Measurements from ENCODE around the gene DCBLD1. TPM values are rescaled to one million over a fixed set of nuclear protein-coding genes. Genes with fewer than 3 reads are reported as not detected.

The DCBLD1 gene
- total and polyA plus RNA-seq, 9 of the 15 experiments (the other 6 are each of a cell fraction or from before 2014, with no cell fraction given) = 0.80 to 8.5 (median 6.8) TPM

DNA sequence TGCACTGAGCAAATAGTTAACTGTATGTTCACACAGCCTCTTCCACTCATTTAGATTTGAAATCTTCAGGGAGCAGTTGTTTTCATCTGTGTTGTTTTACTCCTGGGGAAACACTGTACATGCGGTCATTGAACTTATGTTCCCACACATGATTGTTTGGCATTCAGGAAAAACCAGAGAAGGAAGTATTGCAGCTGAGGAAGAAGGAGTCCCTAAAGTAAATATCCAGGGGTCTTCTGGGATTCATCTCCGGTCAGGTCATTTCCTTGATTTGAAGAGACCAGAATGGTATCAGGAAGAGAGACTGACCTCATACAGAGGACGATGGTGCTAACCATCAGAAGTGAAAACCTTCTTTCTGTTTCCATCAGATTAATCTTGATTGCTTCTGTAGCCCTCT is 52.5 kb downstream of the DCBLD1 start (continued):
- TF ChIP-seq, protein P1, sequence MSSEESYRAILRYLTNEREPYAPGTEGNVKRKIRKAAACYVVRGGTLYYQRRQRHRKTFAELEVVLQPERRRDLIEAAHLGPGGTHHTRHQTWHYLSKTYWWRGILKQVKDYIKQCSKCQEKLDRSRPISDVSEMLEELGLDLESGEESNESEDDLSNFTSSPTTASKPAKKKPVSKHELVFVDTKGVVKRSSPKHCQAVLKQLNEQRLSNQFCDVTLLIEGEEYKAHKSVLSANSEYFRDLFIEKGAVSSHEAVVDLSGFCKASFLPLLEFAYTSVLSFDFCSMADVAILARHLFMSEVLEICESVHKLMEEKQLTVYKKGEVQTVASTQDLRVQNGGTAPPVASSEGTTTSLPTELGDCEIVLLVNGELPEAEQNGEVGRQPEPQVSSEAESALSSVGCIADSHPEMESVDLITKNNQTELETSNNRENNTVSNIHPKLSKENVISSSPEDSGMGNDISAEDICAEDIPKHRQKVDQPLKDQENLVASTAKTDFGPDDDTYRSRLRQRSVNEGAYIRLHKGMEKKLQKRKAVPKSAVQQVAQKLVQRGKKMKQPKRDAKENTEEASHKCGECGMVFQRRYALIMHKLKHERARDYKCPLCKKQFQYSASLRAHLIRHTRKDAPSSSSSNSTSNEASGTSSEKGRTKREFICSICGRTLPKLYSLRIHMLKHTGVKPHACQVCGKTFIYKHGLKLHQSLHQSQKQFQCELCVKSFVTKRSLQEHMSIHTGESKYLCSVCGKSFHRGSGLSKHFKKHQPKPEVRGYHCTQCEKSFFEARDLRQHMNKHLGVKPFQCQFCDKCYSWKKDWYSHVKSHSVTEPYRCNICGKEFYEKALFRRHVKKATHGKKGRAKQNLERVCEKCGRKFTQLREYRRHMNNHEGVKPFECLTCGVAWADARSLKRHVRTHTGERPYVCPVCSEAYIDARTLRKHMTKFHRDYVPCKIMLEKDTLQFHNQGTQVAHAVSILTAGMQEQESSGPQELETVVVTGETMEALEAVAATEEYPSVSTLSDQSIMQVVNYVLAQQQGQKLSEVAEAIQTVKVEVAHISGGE (CRISPR knock-in tag; IDR thresholded peaks at IDR 0.05) = no peak
- no peak for TF ChIP-seq ZNF717 (CRISPR knock-in tag; IDR thresholded peaks at IDR 0.05)
- TF ChIP-seq PHB (CRISPR knock-in tag; IDR thresholded peaks at IDR 0.05) = no peak
- TF ChIP-seq BCOR (IDR thresholded peaks at IDR 0.05) = no peak
- TF ChIP-seq, protein P2, sequence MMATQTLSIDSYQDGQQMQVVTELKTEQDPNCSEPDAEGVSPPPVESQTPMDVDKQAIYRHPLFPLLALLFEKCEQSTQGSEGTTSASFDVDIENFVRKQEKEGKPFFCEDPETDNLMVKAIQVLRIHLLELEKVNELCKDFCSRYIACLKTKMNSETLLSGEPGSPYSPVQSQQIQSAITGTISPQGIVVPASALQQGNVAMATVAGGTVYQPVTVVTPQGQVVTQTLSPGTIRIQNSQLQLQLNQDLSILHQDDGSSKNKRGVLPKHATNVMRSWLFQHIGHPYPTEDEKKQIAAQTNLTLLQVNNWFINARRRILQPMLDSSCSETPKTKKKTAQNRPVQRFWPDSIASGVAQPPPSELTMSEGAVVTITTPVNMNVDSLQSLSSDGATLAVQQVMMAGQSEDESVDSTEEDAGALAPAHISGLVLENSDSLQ (IDR thresholded peaks at IDR 0.05) = no peak
- TF ChIP-seq, protein P3, sequence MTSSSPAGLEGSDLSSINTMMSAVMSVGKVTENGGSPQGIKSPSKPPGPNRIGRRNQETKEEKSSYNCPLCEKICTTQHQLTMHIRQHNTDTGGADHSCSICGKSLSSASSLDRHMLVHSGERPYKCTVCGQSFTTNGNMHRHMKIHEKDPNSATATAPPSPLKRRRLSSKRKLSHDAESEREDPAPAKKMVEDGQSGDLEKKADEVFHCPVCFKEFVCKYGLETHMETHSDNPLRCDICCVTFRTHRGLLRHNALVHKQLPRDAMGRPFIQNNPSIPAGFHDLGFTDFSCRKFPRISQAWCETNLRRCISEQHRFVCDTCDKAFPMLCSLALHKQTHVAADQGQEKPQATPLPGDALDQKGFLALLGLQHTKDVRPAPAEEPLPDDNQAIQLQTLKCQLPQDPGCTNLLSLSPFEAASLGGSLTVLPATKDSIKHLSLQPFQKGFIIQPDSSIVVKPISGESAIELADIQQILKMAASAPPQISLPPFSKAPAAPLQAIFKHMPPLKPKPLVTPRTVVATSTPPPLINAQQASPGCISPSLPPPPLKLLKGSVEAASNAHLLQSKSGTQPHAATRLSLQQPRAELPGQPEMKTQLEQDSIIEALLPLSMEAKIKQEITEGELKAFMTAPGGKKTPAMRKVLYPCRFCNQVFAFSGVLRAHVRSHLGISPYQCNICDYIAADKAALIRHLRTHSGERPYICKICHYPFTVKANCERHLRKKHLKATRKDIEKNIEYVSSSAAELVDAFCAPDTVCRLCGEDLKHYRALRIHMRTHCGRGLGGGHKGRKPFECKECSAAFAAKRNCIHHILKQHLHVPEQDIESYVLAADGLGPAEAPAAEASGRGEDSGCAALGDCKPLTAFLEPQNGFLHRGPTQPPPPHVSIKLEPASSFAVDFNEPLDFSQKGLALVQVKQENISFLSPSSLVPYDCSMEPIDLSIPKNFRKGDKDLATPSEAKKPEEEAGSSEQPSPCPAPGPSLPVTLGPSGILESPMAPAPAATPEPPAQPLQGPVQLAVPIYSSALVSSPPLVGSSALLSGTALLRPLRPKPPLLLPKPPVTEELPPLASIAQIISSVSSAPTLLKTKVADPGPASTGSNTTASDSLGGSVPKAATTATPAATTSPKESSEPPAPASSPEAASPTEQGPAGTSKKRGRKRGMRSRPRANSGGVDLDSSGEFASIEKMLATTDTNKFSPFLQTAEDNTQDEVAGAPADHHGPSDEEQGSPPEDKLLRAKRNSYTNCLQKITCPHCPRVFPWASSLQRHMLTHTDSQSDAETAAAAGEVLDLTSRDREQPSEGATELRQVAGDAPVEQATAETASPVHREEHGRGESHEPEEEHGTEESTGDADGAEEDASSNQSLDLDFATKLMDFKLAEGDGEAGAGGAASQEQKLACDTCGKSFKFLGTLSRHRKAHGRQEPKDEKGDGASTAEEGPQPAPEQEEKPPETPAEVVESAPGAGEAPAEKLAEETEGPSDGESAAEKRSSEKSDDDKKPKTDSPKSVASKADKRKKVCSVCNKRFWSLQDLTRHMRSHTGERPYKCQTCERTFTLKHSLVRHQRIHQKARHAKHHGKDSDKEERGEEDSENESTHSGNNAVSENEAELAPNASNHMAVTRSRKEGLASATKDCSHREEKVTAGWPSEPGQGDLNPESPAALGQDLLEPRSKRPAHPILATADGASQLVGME (CRISPR knock-in tag; IDR thresholded peaks at IDR 0.05) = no peak
